AG10803 (cell line): ENCODE data around the gene RBM23.
A peak's percentile ranks its signal among the peaks of the same experiment; 100 is the strongest.
"Not testable (repeated sequence)": the region's sequence is repeated elsewhere in the genome, so short reads cannot be mapped to it uniquely, and the experiment has no call there.

Source experiments
- DNase-seq: peaks from one replicate; pipeline ENCODE4 v3.0.0; 2010; ENCODE audit warnings: low read depth
- H3K4me3 ChIP-seq: 2 replicates; pipeline ENCODE4 v1.5.1; 2011; ENCODE audit warnings: mild to moderate bottlenecking, low read length, control low read depth
- TF ChIP-seq, protein P1 (sequence below): conservative IDR thresholded peaks from 2 replicates; pipeline ENCODE4 v1.5.1; 2011; ENCODE audit warnings: mild to moderate bottlenecking, low read length, control low read depth, inconsistent platforms

RBM23 gene

DNA sequence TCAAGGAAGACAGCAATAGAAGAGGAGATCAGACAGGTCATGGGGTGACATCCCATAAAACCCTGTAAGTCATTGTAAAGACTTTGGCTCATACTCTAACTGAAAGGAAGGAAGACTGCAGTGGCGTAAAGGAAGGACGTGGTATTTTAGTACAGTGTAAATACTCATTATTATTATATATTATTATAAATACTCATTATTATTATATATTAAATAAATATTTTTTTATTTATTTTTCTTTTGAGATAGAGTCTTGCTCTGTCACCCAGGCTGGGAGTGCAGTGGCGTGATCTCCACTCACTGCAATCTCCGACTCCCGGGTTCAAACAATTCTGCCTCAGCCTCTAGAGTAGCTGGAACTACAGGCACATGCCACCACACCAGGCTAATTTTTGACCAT is 62.5 kb downstream of the RBM23 start:
- no peak for DNase-seq
- TF ChIP-seq, protein P1, sequence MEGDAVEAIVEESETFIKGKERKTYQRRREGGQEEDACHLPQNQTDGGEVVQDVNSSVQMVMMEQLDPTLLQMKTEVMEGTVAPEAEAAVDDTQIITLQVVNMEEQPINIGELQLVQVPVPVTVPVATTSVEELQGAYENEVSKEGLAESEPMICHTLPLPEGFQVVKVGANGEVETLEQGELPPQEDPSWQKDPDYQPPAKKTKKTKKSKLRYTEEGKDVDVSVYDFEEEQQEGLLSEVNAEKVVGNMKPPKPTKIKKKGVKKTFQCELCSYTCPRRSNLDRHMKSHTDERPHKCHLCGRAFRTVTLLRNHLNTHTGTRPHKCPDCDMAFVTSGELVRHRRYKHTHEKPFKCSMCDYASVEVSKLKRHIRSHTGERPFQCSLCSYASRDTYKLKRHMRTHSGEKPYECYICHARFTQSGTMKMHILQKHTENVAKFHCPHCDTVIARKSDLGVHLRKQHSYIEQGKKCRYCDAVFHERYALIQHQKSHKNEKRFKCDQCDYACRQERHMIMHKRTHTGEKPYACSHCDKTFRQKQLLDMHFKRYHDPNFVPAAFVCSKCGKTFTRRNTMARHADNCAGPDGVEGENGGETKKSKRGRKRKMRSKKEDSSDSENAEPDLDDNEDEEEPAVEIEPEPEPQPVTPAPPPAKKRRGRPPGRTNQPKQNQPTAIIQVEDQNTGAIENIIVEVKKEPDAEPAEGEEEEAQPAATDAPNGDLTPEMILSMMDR, result no peak
- no peak overlapping the region for H3K4me3 ChIP-seq

DNA sequence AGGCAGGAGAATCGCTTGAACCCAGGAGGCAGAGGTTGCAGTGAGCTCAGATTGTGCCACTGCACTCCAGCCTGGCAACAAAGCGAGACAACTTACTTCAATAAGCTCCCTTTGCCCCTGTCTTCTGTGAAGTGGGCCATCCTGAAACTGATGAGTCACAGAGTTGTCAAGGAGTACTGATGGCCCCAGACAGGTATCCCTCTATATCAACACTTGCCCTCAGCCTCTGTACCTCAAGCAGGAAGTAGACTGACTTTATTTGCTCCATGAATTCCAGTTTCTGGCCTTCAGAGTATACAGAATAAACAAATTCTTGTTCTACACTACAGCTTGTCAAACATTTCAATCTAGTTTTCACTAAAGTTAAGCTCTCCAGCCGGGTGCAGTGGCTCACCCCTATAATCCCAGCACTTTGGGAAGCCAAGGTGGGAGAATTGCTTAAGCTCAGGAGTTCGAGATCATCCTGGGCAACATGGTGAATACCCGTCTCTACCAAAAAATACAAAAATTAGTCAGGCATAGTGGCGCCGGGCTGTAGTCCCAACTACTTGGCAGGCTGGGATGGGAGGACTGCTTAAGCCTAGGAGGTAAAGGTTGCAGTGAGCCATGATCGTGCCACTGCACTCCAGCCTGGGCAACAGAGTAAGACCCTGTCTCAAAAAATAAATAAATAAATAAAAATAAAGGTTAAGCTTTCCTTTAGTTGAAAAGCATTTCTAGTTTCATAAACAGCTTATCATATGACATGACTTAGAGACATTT is 63.8 kb downstream of the RBM23 start:
- TF ChIP-seq, protein P1, result no peak
- no peak for DNase-seq
- H3K4me3 ChIP-seq, result no peak overlapping the region

DNA sequence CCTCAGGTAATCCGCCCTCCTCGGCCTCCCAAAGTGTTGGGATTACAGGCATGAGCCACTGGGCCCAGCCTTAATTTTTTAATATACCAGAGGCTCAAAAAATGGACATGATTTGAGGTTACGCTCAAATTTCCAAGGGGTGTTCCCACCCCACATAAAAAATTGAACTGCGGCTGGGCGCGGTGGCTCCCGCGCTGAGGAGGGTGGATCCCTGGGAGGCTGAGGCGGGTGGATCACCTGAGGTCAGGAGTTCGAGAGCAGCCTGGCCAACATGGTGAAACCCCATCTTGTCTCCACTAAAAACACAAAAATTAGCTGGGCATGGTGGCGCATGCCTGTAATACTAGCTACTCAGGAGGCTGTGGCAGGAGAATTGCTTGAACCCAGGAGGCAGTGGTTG is 64.7 kb downstream of the RBM23 start:
- not testable (repeated sequence) for DNase-seq, H3K4me3 ChIP-seq

DNA sequence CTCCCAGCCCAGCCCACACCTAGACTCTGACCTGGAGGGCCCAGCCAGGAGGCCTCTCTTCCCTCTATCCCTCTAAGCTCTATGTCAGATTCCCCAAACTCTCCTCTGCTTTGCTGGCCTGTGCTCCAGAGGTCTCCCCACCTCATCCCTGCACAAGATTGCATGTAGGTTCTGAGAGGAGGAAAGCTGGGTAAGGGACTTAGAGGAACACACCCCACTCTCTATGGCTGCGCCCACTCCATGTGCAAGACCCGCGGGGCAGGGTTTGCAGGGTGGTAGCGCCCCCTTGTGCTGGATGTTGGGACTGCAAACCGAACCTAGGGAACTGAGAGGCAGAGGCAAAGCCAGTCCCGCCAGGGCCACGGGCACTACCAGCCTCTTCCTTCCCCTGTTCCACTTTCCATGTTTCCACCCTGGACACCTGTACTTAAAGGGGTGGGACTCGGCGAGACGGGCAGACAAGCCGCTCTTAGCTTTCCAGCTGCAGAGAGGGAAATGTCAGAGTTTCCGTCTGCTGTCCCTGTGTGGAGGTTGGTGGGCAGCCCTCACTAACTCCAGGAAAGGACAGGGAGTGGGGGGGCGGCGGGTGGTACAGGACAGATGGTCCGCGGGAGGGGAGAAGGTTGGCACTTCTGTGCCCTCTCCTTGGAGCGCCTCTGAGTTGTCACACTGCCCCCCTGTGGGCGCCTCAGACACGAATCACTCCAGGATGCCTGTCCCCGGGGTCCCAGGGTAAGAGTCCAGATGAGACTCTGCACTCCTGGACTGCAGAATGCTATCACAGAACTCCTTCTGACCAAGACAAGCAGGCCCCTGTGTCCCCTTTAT is 65.8 kb downstream of the RBM23 start:
- DNase-seq, result peak; percentile 84
- H3K4me3 ChIP-seq, result peak overlapping the region; percentile 55
- TF ChIP-seq, protein P1, result peak; percentile 88

DNA sequence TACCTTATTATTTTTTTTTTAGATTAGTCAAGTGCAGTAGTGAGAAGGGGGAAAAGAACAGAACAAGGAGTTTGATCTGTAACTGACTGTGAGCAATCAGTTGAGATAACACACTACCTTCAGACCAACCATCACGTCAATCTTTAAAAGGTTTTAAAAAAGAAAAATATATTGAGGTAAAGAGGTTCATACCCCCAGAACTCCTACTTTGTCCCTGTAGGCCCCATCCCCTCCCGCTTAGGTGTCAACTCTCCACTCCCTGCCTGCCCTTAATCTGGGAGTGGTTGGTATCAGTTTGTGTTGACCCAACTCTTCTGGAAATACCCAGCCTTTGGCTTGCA is 66.4 kb downstream of the RBM23 start:
- H3K4me3 ChIP-seq, result no peak overlapping the region
- TF ChIP-seq, protein P1, result no peak

DNA sequence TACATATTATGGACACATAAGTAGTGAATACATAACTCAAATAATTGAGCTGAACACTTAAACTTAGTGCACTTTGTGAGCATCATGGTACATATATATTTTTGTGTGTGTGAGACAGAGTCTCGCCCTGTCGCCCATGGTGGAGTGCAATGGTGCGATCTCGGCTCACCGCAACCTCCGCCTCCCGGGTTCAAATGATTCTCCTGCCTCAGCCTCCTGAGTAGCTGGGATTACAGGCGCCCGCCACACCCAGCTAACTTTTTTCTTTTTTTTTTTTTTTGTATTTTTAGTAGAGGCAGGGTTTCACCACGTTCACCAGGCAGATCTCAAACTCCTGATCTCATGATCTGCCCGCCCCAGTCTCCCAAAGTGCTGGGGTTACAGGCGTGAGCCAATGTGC is 66.8 kb downstream of the RBM23 start:
- not testable (repeated sequence) for H3K4me3 ChIP-seq, DNase-seq

More for the DNA sequence above, 66.4 kb downstream of the RBM23 start:
- no peak for DNase-seq

DNA sequence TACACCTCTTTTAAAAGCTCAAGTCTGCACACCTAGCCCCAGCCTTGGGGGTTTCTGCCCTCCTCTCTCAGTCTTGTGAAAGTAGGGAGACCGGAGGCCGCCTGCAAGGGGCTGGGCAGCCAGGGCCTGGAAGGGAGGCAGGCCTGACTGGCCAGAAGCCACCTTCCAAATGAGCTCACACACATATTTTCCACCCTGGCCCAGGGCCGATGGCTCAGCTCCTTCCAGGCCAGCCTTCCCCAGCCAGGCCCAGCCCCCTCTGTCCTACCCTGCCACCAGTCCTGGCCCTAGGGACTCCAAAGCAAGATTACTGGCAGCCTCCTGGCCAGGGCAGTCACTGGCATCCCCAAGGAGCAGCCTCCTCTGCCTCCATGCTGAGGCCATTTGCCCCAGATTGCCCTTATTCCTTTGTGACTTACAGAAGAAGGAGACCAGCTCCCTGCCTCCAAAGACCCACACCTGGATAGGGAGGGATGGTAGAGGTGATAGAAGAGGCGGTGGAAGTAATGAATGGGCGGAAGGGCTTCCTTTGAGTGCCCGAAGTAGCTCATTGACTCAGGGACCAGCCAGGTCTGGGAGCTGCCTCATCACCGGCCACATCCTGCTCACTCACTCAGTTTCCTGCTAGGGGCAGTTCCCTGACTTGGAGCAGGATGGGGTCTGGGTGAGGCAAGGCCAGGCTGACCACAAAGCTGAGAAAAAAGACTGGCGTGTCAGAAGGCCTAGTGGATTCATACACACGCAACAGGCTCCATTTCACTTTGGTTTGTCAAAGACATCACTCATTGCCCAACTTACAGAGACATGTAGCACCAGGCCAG is 67.8 kb downstream of the RBM23 start:
- TF ChIP-seq, protein P1, result no peak; the same call in 1 of the 2 replicates
- DNase-seq, result peak; percentile 99
- H3K4me3 ChIP-seq, result peak overlapping the region; percentile 46
